ENCODE results near the gene ANKRD11.
"Not testable (repeated sequence)": the region's sequence is repeated elsewhere in the genome, so short reads cannot be mapped to it uniquely, and the experiment has no call there.

DNA sequence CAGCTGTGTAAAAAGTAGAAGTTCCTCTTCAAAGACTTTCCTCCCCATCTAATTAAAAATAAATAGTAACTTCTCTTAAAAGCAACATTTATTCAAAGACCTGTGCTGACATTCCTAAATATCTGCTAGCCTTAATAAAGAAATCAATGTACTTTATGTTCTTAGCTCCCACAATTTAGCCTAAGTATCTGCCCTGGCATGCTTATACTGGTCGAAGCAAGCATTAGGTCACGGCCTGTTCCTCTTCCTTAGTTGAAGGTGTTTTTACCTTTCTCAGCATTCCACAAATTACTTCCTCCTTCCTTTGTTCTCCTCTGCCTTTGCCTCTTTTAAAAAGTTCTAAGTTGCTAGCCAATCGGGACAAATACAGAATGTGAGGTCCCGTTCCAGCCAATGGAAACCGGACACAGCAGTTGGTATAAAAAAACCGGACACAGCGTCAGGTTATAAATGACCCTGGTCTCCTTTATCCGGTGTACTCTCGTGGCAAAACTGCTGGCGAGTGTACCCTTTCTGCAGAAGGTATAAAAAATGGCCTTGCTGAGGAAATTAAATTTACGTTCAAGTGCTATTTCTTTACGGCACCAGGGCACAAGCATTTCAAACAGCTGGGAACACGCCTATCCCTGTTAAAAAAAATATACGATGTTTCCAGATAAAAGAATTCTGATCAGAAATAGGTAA, 127.7 kb downstream of the ANKRD11 start:
- TF ChIP-seq, protein P1, sequence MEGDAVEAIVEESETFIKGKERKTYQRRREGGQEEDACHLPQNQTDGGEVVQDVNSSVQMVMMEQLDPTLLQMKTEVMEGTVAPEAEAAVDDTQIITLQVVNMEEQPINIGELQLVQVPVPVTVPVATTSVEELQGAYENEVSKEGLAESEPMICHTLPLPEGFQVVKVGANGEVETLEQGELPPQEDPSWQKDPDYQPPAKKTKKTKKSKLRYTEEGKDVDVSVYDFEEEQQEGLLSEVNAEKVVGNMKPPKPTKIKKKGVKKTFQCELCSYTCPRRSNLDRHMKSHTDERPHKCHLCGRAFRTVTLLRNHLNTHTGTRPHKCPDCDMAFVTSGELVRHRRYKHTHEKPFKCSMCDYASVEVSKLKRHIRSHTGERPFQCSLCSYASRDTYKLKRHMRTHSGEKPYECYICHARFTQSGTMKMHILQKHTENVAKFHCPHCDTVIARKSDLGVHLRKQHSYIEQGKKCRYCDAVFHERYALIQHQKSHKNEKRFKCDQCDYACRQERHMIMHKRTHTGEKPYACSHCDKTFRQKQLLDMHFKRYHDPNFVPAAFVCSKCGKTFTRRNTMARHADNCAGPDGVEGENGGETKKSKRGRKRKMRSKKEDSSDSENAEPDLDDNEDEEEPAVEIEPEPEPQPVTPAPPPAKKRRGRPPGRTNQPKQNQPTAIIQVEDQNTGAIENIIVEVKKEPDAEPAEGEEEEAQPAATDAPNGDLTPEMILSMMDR (conservative IDR thresholded peaks at IDR 0.05; ENCODE audit: low read length), result not testable (repeated sequence)
- TF ChIP-seq EZH2phosphoT487 (IDR thresholded peaks at IDR 0.05; ENCODE audit: borderline replicate concordance), result not testable (repeated sequence)

All from Loucy (cell line).